ENCODE measurements around the gene ERN2. TPM values are rescaled to one million over a fixed set of nuclear protein-coding genes. Genes with fewer than 3 reads are reported as not detected.

ERN2 gene
- total and polyA plus RNA-seq, 2 of the 13 experiments (the other 11 are each of a cell fraction or from before 2014, with no cell fraction given) = 2.2 to 3.5 TPM

DNA sequence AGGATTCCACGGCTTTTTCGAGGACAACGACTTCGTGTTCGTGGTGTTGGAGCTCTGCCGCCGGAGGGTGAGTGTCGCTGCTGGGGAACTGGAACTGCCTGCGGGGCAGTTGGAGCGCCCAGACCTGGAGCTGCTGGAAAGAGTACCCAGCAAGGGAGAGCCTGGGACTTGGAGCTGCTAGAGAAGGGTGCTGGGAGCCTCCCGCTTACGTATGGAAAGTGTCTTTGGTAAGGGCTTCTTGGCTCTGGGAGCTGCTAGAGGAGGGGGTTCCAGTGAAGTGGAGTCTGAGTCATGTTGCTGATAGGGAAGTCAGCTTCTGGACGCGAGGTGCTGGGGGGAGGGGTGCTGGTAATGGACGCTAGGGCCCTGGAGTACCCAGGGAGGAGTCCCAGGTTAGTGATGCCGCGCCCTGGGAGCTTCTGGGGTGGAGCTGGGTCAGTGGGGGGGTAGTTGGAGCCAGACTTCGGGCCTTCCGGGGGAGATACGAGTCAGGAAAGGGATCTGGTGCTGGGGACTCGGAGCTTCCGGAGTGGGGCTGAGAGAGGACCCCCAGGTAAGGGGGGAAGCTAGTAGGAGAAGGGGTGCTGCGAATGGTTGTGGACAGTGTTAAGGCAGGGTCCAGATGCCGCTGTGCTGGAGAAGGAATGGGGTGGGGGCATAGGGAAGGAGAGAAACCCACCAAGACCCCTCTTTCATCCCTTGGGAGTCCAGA lies 33.6 kb downstream of the ERN2 start (continued):
- TF ChIP-seq ZNF350 (CRISPR knock-in tag; IDR thresholded peaks at IDR 0.05; ENCODE audit: borderline replicate concordance, low read depth) (no peak), ETV5 (CRISPR knock-in tag; IDR thresholded peaks at IDR 0.05; ENCODE audit: borderline replicate concordance) (0 out of 2 replicates have a peak, but pooled peaks have one; percentile 6), NBN (conservative IDR thresholded peaks at IDR 0.05) (no peak), ZSCAN20 (CRISPR knock-in tag; IDR thresholded peaks at IDR 0.05; ENCODE audit: borderline replicate concordance) (no peak)
- TF ChIP-seq, protein P1, sequence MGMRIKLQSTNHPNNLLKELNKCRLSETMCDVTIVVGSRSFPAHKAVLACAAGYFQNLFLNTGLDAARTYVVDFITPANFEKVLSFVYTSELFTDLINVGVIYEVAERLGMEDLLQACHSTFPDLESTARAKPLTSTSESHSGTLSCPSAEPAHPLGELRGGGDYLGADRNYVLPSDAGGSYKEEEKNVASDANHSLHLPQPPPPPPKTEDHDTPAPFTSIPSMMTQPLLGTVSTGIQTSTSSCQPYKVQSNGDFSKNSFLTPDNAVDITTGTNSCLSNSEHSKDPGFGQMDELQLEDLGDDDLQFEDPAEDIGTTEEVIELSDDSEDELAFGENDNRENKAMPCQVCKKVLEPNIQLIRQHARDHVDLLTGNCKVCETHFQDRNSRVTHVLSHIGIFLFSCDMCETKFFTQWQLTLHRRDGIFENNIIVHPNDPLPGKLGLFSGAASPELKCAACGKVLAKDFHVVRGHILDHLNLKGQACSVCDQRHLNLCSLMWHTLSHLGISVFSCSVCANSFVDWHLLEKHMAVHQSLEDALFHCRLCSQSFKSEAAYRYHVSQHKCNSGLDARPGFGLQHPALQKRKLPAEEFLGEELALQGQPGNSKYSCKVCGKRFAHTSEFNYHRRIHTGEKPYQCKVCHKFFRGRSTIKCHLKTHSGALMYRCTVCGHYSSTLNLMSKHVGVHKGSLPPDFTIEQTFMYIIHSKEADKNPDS (CRISPR knock-in tag; IDR thresholded peaks at IDR 0.05) = peak; percentile 78; the same call in 1 of the 2 replicates

DNA sequence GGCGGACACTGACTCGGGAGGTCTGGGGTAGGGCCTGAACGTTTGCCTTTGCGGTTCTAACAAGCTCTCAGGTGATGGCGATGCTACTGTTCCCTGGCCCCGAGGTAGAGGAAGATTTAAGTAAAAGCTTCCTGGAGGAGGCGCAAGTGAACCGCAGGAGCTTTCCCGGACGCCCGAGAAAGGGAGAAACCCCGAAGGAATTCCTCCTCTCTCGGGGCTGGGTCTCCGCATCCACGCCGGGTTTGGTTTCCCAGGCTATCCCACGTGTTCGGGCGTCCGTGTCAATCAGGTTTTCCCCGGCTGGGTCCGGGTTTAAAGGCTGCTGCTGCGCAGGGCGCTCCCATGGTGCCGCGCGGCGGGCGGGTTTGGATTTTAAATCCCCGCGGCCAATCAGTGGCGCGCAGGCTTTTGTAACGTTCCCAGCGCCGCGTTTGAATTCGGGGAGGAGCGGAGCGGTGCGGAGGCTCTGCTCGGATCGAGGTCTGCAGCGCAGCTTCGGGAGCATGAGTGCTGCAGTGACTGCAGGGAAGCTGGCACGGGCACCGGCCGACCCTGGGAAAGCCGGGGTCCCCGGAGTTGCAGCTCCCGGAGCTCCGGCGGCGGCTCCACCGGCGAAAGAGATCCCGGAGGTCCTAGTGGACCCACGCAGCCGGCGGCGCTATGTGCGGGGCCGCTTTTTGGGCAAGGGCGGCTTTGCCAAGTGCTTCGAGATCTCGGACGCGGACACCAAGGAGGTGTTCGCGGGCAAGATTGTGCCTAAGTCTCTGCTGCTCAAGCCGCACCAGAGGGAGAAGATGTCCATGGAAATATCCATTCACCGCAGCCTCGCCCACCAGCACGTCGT lies 34.4 kb downstream of the ERN2 start, which contains the start of gene PLK1:
TSS of gene PLK1 (plus strand) at position 460 of the 844 bp plus-strand sequence. CDS start at position 504, 44 bp downstream.
- Histone ChIP-seq H3K9me3 (ENCODE audit: low read length) (no peaks in the 10 kb centered on the region), H4K20me1 (ENCODE audit: insufficient read depth, low read length) (peaks cover 6% of the 10 kb centered on the region; the same call in 1 of the 2 replicates), H2AFZ (ENCODE audit: low read length) (peak within 1 kb of the TSS; percentile 4), H3K4me1 (ENCODE audit: insufficient read depth, low read length) (peaks cover 67% of the 10 kb centered on the region), H3K4me2 (ENCODE audit: low read depth, low read length) (peak within 1 kb of the TSS; percentile 99), H3K4me3 (replicated peaks in 1 of 3; ENCODE audit: insufficient read depth in 1 of 3, low read depth in 2 of 3, low read length in 3 of 3) (peak within 1 kb of the TSS; percentile 94 to 97 (median 95)), H3K27ac (ENCODE audit: extremely low read length, insufficient read depth, low read length) (peak within 1 kb of the TSS; percentile 75), H3K9ac (ENCODE audit: insufficient read depth, low read depth, low read length) (peak within 1 kb of the TSS; percentile 90), H3K79me2 (ENCODE audit: insufficient read depth, low read length) (peaks cover 44% of the 10 kb centered on the region), H3K36me3 (replicated peaks in 1 of 2; ENCODE audit: control insufficient read depth in 1 of 2, insufficient read depth in 2 of 2, low read length in 2 of 2) (peaks cover 27 to 35% of the 10 kb centered on the region in 2 experiments), H3K27me3 (ENCODE audit: control insufficient read depth in 1 of 2, insufficient read depth in 2 of 2, low read length in 2 of 2) (no peaks in the 10 kb centered on the region; a peak in 1 of 5 replicates)
- BruUV-seq (replicated peaks) = no TSS peak
- FAIRE-seq = peak; percentile 40
- ATAC-seq = peak; percentile 89
- POLR2A ChIA-PET = interaction anchor here (1.0 to 3.7 kb wide), 3 partner anchors 16 to 140 kb away, joined by 3 to 20 read pairs (median 5); partner anchors contain the start of genes DCTN5 and PALB2
- 3% methylated on average over 64 of the region's 75 CpGs for WGBS (ENCODE audit: low lambda C conversion rate)
- in situ Hi-C loops (cut with HindIII; ENCODE audit: extremely low pct_ligation_motif_present, low pct_unique_long_range_greater_than_20kb) (no loop called here), intact Hi-C loops (cut with micrococcal nuclease; ENCODE audit: unreplicated experiment) (loop anchor here (2.0 kb wide), 2 partner anchors 38 to 50 kb away; partner anchors contain the start of genes DCTN5 and PALB2)
- CTCF ChIA-PET (ENCODE audit: low intra/inter-chr PET ratio, low total read pairs) = interaction anchor here (1.1 kb wide), 1 partner anchor 49 kb away, joined by 3 read pairs; no protein-coding TSS in a partner anchor
- peak; percentile 90 for DNase-seq (ENCODE audit: low spot score)
- TF ChIP-seq ZNF572 (CRISPR knock-in tag; IDR thresholded peaks at IDR 0.05) = no peak
- no peak for TF ChIP-seq NCOA1 (CRISPR knock-in tag; IDR thresholded peaks at IDR 0.05)
- TF ChIP-seq ZKSCAN8 (CRISPR knock-in tag; IDR thresholded peaks at IDR 0.05; ENCODE audit: borderline replicate concordance) = peak; percentile 91
- no peak for TF ChIP-seq HMG20B (CRISPR knock-in tag; conservative IDR thresholded peaks at IDR 0.05)
- TF ChIP-seq ZNF160 (CRISPR knock-in tag; IDR thresholded peaks at IDR 0.05) = peak; percentile 99; the same call in 1 of the 2 replicates
- TF ChIP-seq ZFP41 (CRISPR knock-in tag; IDR thresholded peaks at IDR 0.05; ENCODE audit: borderline replicate concordance) = 0 out of 2 replicates have a peak, but pooled peaks have one; percentile 37
- TF ChIP-seq, protein P2, sequence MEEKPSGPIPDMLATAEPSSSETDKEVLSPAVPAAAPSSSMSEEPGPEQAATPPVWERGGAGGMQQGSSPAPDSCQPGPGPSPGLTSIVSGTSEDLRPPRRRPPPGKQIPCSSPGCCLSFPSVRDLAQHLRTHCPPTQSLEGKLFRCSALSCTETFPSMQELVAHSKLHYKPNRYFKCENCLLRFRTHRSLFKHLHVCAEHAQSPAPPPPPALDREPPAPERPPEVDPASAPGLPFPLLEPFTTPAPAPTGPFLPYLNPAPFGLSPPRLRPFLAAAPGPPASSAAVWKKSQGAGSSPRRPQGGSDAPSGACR (CRISPR knock-in tag; IDR thresholded peaks at IDR 0.05) = no peak
- peak; percentile 89 for TF ChIP-seq ZFP82 (CRISPR knock-in tag; IDR thresholded peaks at IDR 0.05; ENCODE audit: borderline replicate concordance)
- no peak; the same call in 1 of the 2 replicates for TF ChIP-seq MIER3 (CRISPR knock-in tag; IDR thresholded peaks at IDR 0.05; ENCODE audit: borderline replicate concordance)
- no peak for TF ChIP-seq DNMT1 (CRISPR knock-in tag; IDR thresholded peaks at IDR 0.05)

Measured in HepG2 (cell line).